GM23338 (cell line): ENCODE data around the gene PLET1. TPM values are rescaled to one million over a fixed set of nuclear protein-coding genes. Genes with fewer than 3 reads are reported as not detected.

Experiments used
- ATAC-seq: fragments of 200-7000 bp; cut with Tn5 transposase; 3 replicates; pipeline ENCODE4 v1.9.1; 2020
- DNase-seq: peaks from one replicate; pipeline ENCODE4 v3.0.0-alpha.2; 2015; ENCODE audit warnings: low spot score
- H2AFZ ChIP-seq: fragments of 200-600 bp; sonication (generic); 2 replicates; pipeline ENCODE4 v1.8.0; 2016; ENCODE audit warnings: antibody characterized with exemption, mild to moderate bottlenecking, moderate library complexity
- H3F3A ChIP-seq: fragments of 200-600 bp; sonication (generic); replicated peaks from 2 replicates; pipeline ENCODE4 v1.8.0; 2017; ENCODE audit warnings: antibody characterized with exemption, mixed run types, low read depth
- H3K27ac ChIP-seq: fragments of 200-600 bp; sonication (generic); 2 replicates; pipeline ENCODE4 v1.6.1; 2016; ENCODE audit warnings: low read depth
- H3K27me3 ChIP-seq: fragments of 200-600 bp; sonication (generic); 2 replicates; pipeline ENCODE4 v1.8.0; 2016; ENCODE audit warnings: mild to moderate bottlenecking, mixed run types, moderate library complexity; ENCODE audit not compliant: insufficient read depth
- H3K36me3 ChIP-seq: fragments of 200-600 bp; sonication (generic); 2 replicates; pipeline ENCODE4 v1.8.0; 2016; ENCODE audit warnings: mild to moderate bottlenecking; ENCODE audit not compliant: insufficient read depth
- H3K4me1 ChIP-seq: fragments of 200-600 bp; sonication (generic); 2 replicates; pipeline ENCODE4 v1.8.0; 2016; ENCODE audit warnings: mild to moderate bottlenecking, moderate library complexity; ENCODE audit not compliant: insufficient read depth
- H3K4me2 ChIP-seq: fragments of 200-600 bp; sonication (generic); 2 replicates; pipeline ENCODE4 v1.7.1; 2017; ENCODE audit warnings: mixed run types
- H3K4me3 ChIP-seq: fragments of 200-600 bp; sonication (generic); 2 replicates; pipeline ENCODE4 v1.6.1; 2016; ENCODE audit warnings: mixed run types
- H3K79me2 ChIP-seq: fragments of 200-600 bp; sonication (generic); replicated peaks from 2 replicates; pipeline ENCODE4 v1.8.0; 2017; ENCODE audit warnings: mild to moderate bottlenecking; ENCODE audit not compliant: insufficient read depth
- H3K9me2 ChIP-seq: fragments of 200-600 bp; sonication (generic); 2 replicates; pipeline ENCODE4 v1.8.0; 2017; ENCODE audit not compliant: insufficient read depth
- H4K20me1 ChIP-seq: fragments of 200-600 bp; sonication (generic); replicated peaks from 2 replicates; pipeline ENCODE4 v1.8.0; 2017; ENCODE audit warnings: mild to moderate bottlenecking; ENCODE audit not compliant: insufficient read depth
- H3K27ac Mint-ChIP-seq: 2 replicates; pipeline ENCODE4 v1.8.0; 2020; ENCODE audit warnings: inconsistent platforms, mild to moderate bottlenecking, moderate library complexity, mixed read lengths
- H3K27me3 Mint-ChIP-seq: 3 replicates; pipeline ENCODE4 v1.8.0; 2022; ENCODE audit warnings: low read depth, mild to moderate bottlenecking, moderate library complexity, mixed read lengths, inconsistent platforms; ENCODE audit not compliant: insufficient read depth, poor library complexity
- H3K36me3 Mint-ChIP-seq: 3 replicates; pipeline ENCODE4 v1.8.0; 2021; ENCODE audit warnings: low read depth, mild to moderate bottlenecking, inconsistent platforms, moderate library complexity, mixed read lengths
- H3K4me1 Mint-ChIP-seq: 3 replicates; pipeline ENCODE4 v1.8.0; 2020; ENCODE audit warnings: mild to moderate bottlenecking, inconsistent platforms, mixed read lengths
- H3K4me3 Mint-ChIP-seq: 3 replicates; pipeline ENCODE4 v1.8.0; 2021; ENCODE audit warnings: moderate library complexity, mild to moderate bottlenecking, inconsistent platforms, mixed read lengths
- H3K9me3 Mint-ChIP-seq: 3 replicates; pipeline ENCODE4 v1.8.0; 2020; ENCODE audit warnings: moderate library complexity, mild to moderate bottlenecking, inconsistent platforms, mixed read lengths
- CREB1 ChIP-seq: fragments of 250-450 bp; sonication (Bioruptor Pico); IDR thresholded peaks from 2 replicates; pipeline ENCODE4 v1.5.0; 2020; ENCODE audit warnings: low read depth, mild to moderate bottlenecking, moderate library complexity
- EZH2 ChIP-seq: fragments of 200-600 bp; sonication (generic); IDR thresholded peaks from one replicate; pipeline ENCODE4 v1.8.0; 2017; ENCODE audit warnings: antibody characterized with exemption, mild to moderate bottlenecking, low read depth; ENCODE audit not compliant: unreplicated experiment
- NANOG ChIP-seq: IDR thresholded peaks from 2 replicates; pipeline ENCODE4 v1.6.1; 2016; ENCODE audit warnings: antibody characterized with exemption, borderline replicate concordance
- ZNF114 ChIP-seq: fragments of 250-450 bp; sonication (Bioruptor Pico); IDR thresholded peaks from 2 replicates; pipeline ENCODE4 v1.5.0; 2020; ENCODE audit warnings: mild to moderate bottlenecking, moderate library complexity
- polyA plus RNA-seq: library from polyadenylated mRNA; unstranded; fragments of >200 nt; fragmentation: Nextera tagmentation; extraction: Ambion mirVana; gene quantifications from 2 replicates; pipeline ENCODE4 v1.2.1, GENCODE V29; 2016
- total RNA-seq: library from RNA; depleted of rRNA; stranded (reverse); fragments of >200 nt; shearing (Covaris generic); gene quantifications from 2 replicates; pipeline ENCODE4 v1.2.3, GENCODE V29; 2014
- TF ChIP-seq, protein P1 (sequence below): fragments of 250-450 bp; sonication (Bioruptor Pico); IDR thresholded peaks from 2 replicates; pipeline ENCODE4 v1.5.0; 2020; ENCODE audit warnings: mild to moderate bottlenecking, moderate library complexity
- TF ChIP-seq, protein P2 (sequence below), 2 experiments: fragments of 200-600 bp in 1 of 2; sonication (generic) in 1 of 2; conservative IDR thresholded peaks; 2 replicates each; pipeline versions ENCODE4 v1.5.1 to v1.6.1; 2016 to 2017; ENCODE audit warnings: antibody characterized with exemption in 2 of 2, low read depth in 2 of 2, mild to moderate bottlenecking in 2 of 2, moderate library complexity in 1 of 2

The PLET1 gene
- total and polyA plus RNA-seq, 2 experiments from 2014 or later = not detected

DNA sequence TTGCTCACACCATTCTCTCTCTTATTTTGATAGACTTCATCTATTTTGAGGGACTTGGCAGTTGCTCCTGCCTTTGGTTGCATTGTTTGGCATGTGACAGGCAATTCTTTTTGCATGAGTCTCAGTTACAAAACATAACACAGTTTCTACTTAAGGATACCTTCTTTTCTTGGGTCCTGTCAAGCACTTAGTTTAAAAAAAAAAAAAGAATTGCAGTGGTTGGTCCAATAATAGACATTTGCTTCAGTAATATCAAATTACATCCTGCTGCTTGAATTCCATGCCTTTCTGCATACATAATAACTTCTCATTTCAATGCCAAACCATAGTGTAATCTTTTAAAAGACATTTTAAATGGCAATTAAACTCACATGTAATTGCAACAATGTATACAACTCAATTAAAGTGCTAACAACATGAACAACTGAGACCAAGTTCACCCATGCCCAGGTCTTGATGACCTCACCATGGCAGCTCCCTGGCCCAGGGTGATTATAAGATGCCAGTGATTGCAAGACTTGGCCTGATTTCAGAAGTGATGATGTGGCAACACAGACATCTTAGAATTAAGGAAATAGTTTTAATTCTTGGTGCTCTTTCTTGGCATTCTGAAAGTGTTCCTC lies 32.2 kb upstream of the PLET1 start (continued):
- TF ChIP-seq, protein P1, sequence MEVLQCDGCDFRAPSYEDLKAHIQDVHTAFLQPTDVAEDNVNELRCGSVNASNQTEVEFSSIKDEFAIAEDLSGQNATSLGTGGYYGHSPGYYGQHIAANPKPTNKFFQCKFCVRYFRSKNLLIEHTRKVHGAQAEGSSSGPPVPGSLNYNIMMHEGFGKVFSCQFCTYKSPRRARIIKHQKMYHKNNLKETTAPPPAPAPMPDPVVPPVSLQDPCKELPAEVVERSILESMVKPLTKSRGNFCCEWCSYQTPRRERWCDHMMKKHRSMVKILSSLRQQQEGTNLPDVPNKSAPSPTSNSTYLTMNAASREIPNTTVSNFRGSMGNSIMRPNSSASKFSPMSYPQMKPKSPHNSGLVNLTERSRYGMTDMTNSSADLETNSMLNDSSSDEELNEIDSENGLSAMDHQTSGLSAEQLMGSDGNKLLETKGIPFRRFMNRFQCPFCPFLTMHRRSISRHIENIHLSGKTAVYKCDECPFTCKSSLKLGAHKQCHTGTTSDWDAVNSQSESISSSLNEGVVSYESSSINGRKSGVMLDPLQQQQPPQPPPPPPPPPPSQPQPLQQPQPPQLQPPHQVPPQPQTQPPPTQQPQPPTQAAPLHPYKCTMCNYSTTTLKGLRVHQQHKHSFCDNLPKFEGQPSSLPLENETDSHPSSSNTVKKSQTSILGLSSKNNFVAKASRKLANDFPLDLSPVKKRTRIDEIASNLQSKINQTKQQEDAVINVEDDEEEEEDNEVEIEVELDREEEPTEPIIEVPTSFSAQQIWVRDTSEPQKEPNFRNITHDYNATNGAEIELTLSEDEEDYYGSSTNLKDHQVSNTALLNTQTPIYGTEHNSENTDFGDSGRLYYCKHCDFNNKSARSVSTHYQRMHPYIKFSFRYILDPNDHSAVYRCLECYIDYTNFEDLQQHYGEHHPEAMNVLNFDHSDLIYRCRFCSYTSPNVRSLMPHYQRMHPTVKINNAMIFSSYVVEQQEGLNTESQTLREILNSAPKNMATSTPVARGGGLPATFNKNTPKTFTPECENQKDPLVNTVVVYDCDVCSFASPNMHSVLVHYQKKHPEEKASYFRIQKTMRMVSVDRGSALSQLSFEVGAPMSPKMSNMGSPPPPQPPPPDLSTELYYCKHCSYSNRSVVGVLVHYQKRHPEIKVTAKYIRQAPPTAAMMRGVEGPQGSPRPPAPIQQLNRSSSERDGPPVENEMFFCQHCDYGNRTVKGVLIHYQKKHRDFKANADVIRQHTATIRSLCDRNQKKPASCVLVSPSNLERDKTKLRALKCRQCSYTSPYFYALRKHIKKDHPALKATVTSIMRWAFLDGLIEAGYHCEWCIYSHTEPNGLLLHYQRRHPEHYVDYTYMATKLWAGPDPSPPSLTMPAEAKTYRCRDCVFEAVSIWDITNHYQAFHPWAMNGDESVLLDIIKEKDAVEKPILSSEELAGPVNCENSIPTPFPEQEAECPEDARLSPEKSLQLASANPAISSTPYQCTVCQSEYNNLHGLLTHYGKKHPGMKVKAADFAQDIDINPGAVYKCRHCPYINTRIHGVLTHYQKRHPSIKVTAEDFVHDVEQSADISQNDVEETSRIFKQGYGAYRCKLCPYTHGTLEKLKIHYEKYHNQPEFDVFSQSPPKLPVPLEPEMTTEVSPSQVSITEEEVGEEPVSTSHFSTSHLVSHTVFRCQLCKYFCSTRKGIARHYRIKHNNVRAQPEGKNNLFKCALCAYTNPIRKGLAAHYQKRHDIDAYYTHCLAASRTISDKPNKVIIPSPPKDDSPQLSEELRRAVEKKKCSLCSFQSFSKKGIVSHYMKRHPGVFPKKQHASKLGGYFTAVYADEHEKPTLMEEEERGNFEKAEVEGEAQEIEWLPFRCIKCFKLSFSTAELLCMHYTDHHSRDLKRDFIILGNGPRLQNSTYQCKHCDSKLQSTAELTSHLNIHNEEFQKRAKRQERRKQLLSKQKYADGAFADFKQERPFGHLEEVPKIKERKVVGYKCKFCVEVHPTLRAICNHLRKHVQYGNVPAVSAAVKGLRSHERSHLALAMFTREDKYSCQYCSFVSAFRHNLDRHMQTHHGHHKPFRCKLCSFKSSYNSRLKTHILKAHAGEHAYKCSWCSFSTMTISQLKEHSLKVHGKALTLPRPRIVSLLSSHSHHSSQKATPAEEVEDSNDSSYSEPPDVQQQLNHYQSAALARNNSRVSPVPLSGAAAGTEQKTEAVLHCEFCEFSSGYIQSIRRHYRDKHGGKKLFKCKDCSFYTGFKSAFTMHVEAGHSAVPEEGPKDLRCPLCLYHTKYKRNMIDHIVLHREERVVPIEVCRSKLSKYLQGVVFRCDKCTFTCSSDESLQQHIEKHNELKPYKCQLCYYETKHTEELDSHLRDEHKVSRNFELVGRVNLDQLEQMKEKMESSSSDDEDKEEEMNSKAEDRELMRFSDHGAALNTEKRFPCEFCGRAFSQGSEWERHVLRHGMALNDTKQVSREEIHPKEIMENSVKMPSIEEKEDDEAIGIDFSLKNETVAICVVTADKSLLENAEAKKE (CRISPR knock-in tag) = no peak
- TF ChIP-seq, protein P2, sequence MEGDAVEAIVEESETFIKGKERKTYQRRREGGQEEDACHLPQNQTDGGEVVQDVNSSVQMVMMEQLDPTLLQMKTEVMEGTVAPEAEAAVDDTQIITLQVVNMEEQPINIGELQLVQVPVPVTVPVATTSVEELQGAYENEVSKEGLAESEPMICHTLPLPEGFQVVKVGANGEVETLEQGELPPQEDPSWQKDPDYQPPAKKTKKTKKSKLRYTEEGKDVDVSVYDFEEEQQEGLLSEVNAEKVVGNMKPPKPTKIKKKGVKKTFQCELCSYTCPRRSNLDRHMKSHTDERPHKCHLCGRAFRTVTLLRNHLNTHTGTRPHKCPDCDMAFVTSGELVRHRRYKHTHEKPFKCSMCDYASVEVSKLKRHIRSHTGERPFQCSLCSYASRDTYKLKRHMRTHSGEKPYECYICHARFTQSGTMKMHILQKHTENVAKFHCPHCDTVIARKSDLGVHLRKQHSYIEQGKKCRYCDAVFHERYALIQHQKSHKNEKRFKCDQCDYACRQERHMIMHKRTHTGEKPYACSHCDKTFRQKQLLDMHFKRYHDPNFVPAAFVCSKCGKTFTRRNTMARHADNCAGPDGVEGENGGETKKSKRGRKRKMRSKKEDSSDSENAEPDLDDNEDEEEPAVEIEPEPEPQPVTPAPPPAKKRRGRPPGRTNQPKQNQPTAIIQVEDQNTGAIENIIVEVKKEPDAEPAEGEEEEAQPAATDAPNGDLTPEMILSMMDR (conservative IDR thresholded peaks at IDR 0.05; ENCODE audit: low read depth in 2 of 2) = no peak

DNA sequence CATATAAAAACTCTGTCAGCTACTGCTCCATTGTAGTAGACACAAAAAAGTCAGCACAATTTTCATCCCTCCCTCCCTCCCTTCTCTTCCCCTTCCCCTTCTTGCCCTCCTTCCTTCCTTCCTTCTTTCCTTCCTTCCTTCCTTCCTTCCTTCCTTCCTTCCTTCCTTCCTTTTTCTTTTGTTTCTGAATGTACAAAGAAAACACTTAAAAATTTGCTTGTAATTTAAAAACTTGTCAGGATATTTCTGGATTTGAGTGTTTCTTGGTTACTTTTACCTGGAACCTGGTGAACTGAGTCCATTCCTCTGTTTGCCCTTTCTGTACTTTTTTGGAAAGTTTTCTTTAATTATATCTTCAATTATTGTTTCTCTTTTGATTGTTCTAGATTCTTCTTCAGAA lies 31.5 kb upstream of the PLET1 start:
- ATAC-seq (no peak), DNase-seq (no peak)
- H3K4me1 ChIP-seq = 0 out of 2 replicates have a peak, but pooled peaks cover 5% of the 10 kb centered on the region
- no peak overlapping the region for H3K27ac ChIP-seq
- Mint-ChIP-seq H3K4me3 (no peak overlapping the region), H3K27me3 (peaks cover 6% of the 10 kb centered on the region), H3K4me1 (peaks cover 10% of the 10 kb centered on the region; the same call in 2 of the 3 replicates), H3K27ac (no peak overlapping the region), H3K9me3 (no peaks in the 10 kb centered on the region), H3K36me3 (no peaks in the 10 kb centered on the region)
- peaks cover 25% of the 10 kb centered on the region for H3K27me3 ChIP-seq
- no peaks in the 10 kb centered on the region for H3K9me2 ChIP-seq
- no peak overlapping the region for H3K4me2 ChIP-seq
- no peak overlapping the region for H3K4me3 ChIP-seq
- H3F3A ChIP-seq = no peaks in the 10 kb centered on the region
- no peaks in the 10 kb centered on the region for H3K36me3 ChIP-seq
- no peak overlapping the region for H2AFZ ChIP-seq
- H4K20me1 ChIP-seq = no peaks in the 10 kb centered on the region
- H3K79me2 ChIP-seq = no peaks in the 10 kb centered on the region
- TF ChIP-seq CREB1 (CRISPR knock-in tag) = no peak
- TF ChIP-seq ZNF114 (CRISPR knock-in tag) = no peak
- TF ChIP-seq, protein P2 (conservative IDR thresholded peaks at IDR 0.05; ENCODE audit: low read depth in 2 of 2) = no peak
- no peak for TF ChIP-seq EZH2
- no peak for TF ChIP-seq NANOG
